Lower leg skin (tissue), 4 donors: Measurements from ENCODE around the gene LRBA. TPM values are rescaled to one million over a fixed set of nuclear protein-coding genes. Genes with fewer than 3 reads are reported as not detected.
"Not testable (repeated sequence)": the region's sequence is repeated elsewhere in the genome, so short reads cannot be mapped to it uniquely, and the experiment has no call there.

Source experiments
- DNase-seq, 2 donors: peaks; one replicate each; pipeline ENCODE4 v3.0.0-alpha.2; 2019; ENCODE audit warnings: low spot score in 2 of 2
- H3K4me3 ChIP-seq: fragments of 200-600 bp; sonication (generic); 2 replicates; pipeline ENCODE4 v1.5.1; 2017; ENCODE audit warnings: mild to moderate bottlenecking, low read depth; ENCODE audit not compliant: poor library complexity, severe bottlenecking
- CTCF ChIP-seq, 3 donors: fragments of 450-650 bp; IDR thresholded peaks; one replicate each; pipeline ENCODE4 v1.5.1; 2016; ENCODE audit warnings: antibody characterized with exemption in 3 of 3, mild to moderate bottlenecking in 3 of 3, moderate library complexity in 2 of 3
- POLR2A ChIP-seq, 2 donors: fragments of 450-650 bp; IDR thresholded peaks; one replicate each; pipeline ENCODE4 v1.6.1; 2016 to 2017; ENCODE audit warnings: antibody characterized with exemption in 2 of 2, mild to moderate bottlenecking in 1 of 2, moderate library complexity in 1 of 2
- WGBS, 2 donors: methylation state at CpG; one replicate each; pipeline ENCODE4 v1.1.5; 2018; 5-methylcytosine and 5-hydroxymethylcytosine counted together
- intact Hi-C: fragments of 100-400 bp; cut with DNase I; formaldehyde crosslinking; loops from one replicate; pipeline ENCODE4 v1.15.0; 2023; ENCODE audit warnings: low total_unique reads
- total RNA-seq, 4 donors: library from RNA; depleted of rRNA; stranded (reverse); fragments of >200 nt; gene quantifications; one replicate each; pipeline ENCODE4 v1.1.0, GENCODE V29; 2016

Gene LRBA
- total RNA-seq, 4 donors from 2014 or later = 71.9 to 86.8 (median 75.0) TPM

GRCh38 chr4:150972592-150972991, 42.5 kb downstream of the LRBA start:
- WGBS, 2 donors = 52 to 54% methylated on average over 1 of the region's 1 CpG
- no peak for TF ChIP-seq POLR2A (IDR thresholded peaks at IDR 0.05)
- no peak for TF ChIP-seq CTCF (IDR thresholded peaks at IDR 0.05)
- no peak for DNase-seq
- H3K4me3 ChIP-seq = no peak overlapping the region
- intact Hi-C loops = no loop called here

GRCh38 chr4:150971901-150972300, 43.2 kb downstream of the LRBA start:
- intact Hi-C loops = no loop called here
- H3K4me3 ChIP-seq = no peak overlapping the region
- DNase-seq = no peak
- TF ChIP-seq POLR2A (IDR thresholded peaks at IDR 0.05) (no peak), CTCF (IDR thresholded peaks at IDR 0.05) (no peak)

GRCh38 chr4:150970685-150971151, 44.4 kb downstream of the LRBA start:
- no peak for TF ChIP-seq POLR2A (IDR thresholded peaks at IDR 0.05)
- no peak for TF ChIP-seq CTCF (IDR thresholded peaks at IDR 0.05)
- H3K4me3 ChIP-seq = no peak overlapping the region
- intact Hi-C loops = no loop called here
- no peak for DNase-seq
- 92 to 96% methylated on average over 2 of the region's 2 CpGs for WGBS, 2 donors

GRCh38 chr4:150964754-150965153, 50.3 kb downstream of the LRBA start:
- H3K4me3 ChIP-seq = no peak overlapping the region
- intact Hi-C loops = no loop called here
- DNase-seq = no peak
- no peak for TF ChIP-seq CTCF (IDR thresholded peaks at IDR 0.05)
- no peak for TF ChIP-seq POLR2A (IDR thresholded peaks at IDR 0.05)

- intact Hi-C loops, H3K4me3 ChIP-seq, DNase-seq: not testable (repeated sequence)
- 96 to 97% methylated on average over 26 to 32 of the region's 47 CpGs for WGBS, 2 donors
Observed at GRCh38 chr4:150963602-150964345, 51.3 kb downstream of the LRBA start.

GRCh38 chr4:150962245-150962644, 52.8 kb downstream of the LRBA start:
- intact Hi-C loops = no loop called here
- no peak for TF ChIP-seq POLR2A (IDR thresholded peaks at IDR 0.05)
- TF ChIP-seq CTCF (IDR thresholded peaks at IDR 0.05) = no peak
- H3K4me3 ChIP-seq = no peak overlapping the region
- DNase-seq = no peak
- 69 to 79% methylated on average over 1 of the region's 1 CpG for WGBS, 2 donors
